Ishikawa (cell line): Measurements from ENCODE around the gene KIAA1671.

Source experiments
- CEBPB ChIP-seq: IDR thresholded peaks from 2 replicates; pipeline ENCODE4 v1.6.1; 2012
- EP300 ChIP-seq: IDR thresholded peaks from 2 replicates; pipeline ENCODE4 v1.6.1; 2012; ENCODE audit warnings: borderline replicate concordance
- FOXM1 ChIP-seq: IDR thresholded peaks from 2 replicates; pipeline ENCODE4 v1.6.1; 2012; ENCODE audit warnings: low read depth, borderline replicate concordance
- NFIC ChIP-seq: IDR thresholded peaks from 2 replicates; pipeline ENCODE4 v1.6.1; 2012
- RAD21 ChIP-seq: IDR thresholded peaks from 2 replicates; pipeline ENCODE4 v1.6.1; 2012; ENCODE audit warnings: low read depth
- TAF1 ChIP-seq: IDR thresholded peaks from 2 replicates; pipeline ENCODE4 v1.6.1; 2012; ENCODE audit warnings: low read depth, mild to moderate bottlenecking
- TCF12 ChIP-seq: IDR thresholded peaks from 2 replicates; pipeline ENCODE4 v1.6.1; 2012; ENCODE audit warnings: low read depth
- YY1 ChIP-seq: IDR thresholded peaks from 2 replicates; pipeline ENCODE4 v1.6.1; 2012; ENCODE audit warnings: low read depth
- ZBTB7A ChIP-seq: IDR thresholded peaks from 2 replicates; pipeline ENCODE4 v1.6.1; 2012; ENCODE audit warnings: low read depth
- TF ChIP-seq, protein P1 (sequence below): IDR thresholded peaks from 2 replicates; pipeline ENCODE4 v1.6.1; 2012; ENCODE audit warnings: low read depth, mild to moderate bottlenecking
- TF ChIP-seq, protein P2 (sequence below): IDR thresholded peaks from 2 replicates; pipeline ENCODE4 v1.6.1; 2012

DNA sequence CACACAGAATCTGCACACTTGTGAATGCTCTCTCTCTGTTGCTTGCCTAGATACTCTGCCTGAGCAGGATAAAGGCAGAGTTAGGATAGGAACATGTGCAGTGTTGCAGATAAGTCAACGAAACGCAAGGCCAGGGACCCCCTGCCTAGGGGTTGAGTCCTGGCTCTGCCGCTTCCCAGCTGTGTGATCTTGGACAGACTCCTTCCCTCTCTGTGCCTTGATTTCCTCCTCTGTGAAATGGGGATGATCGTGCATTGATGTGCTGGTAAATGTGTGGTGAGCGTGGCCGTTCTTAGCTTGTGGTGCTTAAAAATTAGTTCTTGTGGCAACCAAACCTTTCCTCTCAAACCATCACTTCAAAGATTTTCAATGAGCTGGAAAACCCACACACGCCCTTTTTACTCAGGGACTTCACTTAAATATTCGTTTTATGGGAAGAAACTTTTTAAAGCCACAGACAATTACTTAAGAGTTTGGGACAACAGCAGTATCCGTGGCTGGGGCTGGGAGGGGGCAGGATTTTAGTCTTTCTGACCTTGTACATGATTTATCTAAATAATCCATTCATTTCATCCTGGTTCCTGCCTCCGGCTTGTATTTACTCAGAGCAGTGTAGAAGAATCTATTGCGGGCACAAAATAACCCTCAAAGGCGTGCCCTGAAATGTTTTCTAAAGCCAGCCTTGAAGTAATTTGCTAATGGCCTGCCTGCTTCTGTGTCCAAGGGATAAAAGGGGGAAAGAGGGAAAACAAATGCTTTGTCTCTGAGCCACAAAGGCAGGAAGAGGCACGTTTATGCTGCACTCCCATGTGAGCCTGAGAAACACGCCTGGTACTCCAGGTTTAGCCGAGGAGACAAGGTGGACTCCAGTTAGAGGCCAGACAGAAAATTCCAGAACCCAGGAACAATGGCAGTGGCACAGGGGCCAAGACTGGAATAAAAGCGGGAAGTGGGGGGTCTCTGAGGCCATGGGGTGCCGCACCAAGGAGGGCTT, 162.2 kb downstream of the KIAA1671 start:
- TF ChIP-seq ZBTB7A (no peak), NFIC (no peak), YY1 (no peak), TCF12 (no peak), EP300 (no peak), RAD21 (no peak), CEBPB (no peak), TAF1 (no peak), FOXM1 (no peak)
- TF ChIP-seq, protein P1, sequence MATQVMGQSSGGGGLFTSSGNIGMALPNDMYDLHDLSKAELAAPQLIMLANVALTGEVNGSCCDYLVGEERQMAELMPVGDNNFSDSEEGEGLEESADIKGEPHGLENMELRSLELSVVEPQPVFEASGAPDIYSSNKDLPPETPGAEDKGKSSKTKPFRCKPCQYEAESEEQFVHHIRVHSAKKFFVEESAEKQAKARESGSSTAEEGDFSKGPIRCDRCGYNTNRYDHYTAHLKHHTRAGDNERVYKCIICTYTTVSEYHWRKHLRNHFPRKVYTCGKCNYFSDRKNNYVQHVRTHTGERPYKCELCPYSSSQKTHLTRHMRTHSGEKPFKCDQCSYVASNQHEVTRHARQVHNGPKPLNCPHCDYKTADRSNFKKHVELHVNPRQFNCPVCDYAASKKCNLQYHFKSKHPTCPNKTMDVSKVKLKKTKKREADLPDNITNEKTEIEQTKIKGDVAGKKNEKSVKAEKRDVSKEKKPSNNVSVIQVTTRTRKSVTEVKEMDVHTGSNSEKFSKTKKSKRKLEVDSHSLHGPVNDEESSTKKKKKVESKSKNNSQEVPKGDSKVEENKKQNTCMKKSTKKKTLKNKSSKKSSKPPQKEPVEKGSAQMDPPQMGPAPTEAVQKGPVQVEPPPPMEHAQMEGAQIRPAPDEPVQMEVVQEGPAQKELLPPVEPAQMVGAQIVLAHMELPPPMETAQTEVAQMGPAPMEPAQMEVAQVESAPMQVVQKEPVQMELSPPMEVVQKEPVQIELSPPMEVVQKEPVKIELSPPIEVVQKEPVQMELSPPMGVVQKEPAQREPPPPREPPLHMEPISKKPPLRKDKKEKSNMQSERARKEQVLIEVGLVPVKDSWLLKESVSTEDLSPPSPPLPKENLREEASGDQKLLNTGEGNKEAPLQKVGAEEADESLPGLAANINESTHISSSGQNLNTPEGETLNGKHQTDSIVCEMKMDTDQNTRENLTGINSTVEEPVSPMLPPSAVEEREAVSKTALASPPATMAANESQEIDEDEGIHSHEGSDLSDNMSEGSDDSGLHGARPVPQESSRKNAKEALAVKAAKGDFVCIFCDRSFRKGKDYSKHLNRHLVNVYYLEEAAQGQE, result no peak
- TF ChIP-seq, protein P2, sequence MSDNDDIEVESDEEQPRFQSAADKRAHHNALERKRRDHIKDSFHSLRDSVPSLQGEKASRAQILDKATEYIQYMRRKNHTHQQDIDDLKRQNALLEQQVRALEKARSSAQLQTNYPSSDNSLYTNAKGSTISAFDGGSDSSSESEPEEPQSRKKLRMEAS, result no peak
